Right lobe of liver (tissue), 4 donors: ENCODE measurements around the gene TNS3.

ENCODE experiments used
- CTCF ChIP-seq, 4 donors: fragments of 200-600 bp in 3 of 4; fragments of 450-650 bp in 1 of 4; IDR thresholded peaks; one replicate each; pipeline versions ENCODE4 v1.5.1 to v1.8.0; 2016 to 2022; ENCODE audit warnings: antibody characterized with exemption in 4 of 4, mild to moderate bottlenecking in 2 of 4
- POLR2A ChIP-seq: fragments of 450-650 bp; IDR thresholded peaks from one replicate; pipeline ENCODE4 v1.6.1; 2017; ENCODE audit warnings: antibody characterized with exemption, mild to moderate bottlenecking
- donor health status: DM: no; HTN: no; CAD: no.
- donor health status: DM: no; HTN: no; CAD: no.
- donor health status: DM: no; HTN: yes; CAD: no.

GRCh38 chr7:47471358-47471703 is 110.6 kb downstream of the TNS3 start:
- TF ChIP-seq CTCF (IDR thresholded peaks at IDR 0.05) (no peak), POLR2A (no peak)
